Activated CD8-positive, alpha-beta memory T cell treated with anti-CD3 and anti-CD28 coated beads for 48 hours (primary cell): ENCODE results near the gene CCR1.
"Not testable (repeated sequence)": the region's sequence is repeated elsewhere in the genome, so short reads cannot be mapped to it uniquely, and the experiment has no call there.

Experiments used
- DNase-seq, 3 experiments: peaks; one replicate each; pipeline ENCODE4 v3.0.0-alpha.2; 2020; ENCODE audit warnings: low read depth in 2 of 3, low spot score in 2 of 3

The CCR1 gene

GRCh38 chr3:46183330-46183729 lies 24.8 kb downstream of the CCR1 start:
- no peak for DNase-seq

- no peak for DNase-seq
Observed at GRCh38 chr3:46168583-46169345, 39.3 kb downstream of the CCR1 start.

DNA sequence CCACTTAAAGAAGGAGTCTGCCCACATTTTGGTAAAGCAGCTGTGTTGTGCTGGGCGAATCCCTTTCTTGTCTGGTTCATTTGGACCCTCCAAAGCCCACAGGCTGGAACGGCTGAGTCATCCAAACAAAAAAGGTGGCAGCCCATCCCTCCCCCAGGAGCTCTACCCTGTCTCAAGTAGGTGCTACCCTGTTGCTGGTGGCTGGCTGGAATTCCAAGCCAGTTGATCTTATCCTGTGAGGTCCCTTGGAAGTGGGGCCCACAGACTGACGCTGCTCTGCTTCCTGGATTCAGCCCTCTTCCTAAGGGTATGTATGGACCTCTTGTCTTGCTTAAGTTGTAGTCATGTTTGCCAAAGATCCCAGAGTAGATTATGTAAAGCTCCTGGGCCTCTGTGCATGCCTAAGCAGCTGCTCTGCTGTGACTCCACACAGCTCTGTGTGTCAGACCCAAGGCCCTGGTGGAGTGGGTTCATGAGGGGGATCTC lies 44.5 kb downstream of the CCR1 start:
- DNase-seq, result no peak

DNA sequence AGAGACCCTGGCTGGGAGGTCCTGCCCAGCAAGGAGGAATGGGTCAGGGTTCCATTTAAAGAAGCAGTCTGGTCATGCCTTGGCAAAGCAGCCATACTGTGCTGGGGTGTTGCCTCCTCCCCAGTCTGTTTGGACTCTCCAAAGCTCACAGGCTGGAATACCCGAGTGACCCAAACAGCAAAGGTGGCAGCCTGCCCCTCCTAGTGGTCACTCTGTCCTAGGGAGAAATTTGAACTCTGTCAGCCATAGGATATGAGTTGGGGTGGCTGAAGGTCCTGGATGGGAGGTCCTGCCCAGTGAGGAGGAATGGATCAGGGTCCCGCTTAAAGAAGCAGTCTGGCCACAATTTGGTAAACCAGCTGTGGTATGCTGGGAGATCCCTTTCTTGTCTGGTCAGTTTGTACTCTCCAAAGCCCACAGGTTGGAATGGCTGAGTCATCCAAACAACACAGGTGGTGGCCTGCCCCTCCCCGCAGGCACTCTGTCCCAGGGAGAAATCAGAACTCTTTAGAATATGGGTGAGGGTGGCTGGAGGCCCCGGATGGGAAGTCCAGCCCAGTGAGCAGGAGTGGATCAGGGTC lies 45.0 kb downstream of the CCR1 start:
- DNase-seq, result no peak

- DNase-seq, result not testable (repeated sequence)
Observed at GRCh38 chr3:46157685-46158084, 50.4 kb downstream of the CCR1 start.

- DNase-seq, result no peak
Observed at GRCh38 chr3:46154311-46154710, 53.8 kb downstream of the CCR1 start.
